ENCODE data around the gene ABCB11. TPM values are rescaled to one million over a fixed set of nuclear protein-coding genes. Genes with fewer than 3 reads are reported as not detected.

The ABCB11 gene
- total RNA-seq, 1 experiment from 2014 or later = not detected

- Histone ChIP-seq H3K4me2 (no peak overlapping the region), H3K27me3 (ENCODE audit: insufficient read depth, low read depth) (no peaks in the 10 kb centered on the region), H3K9me2 (ENCODE audit: insufficient read depth) (no peaks in the 10 kb centered on the region), H3K9me3 (ENCODE audit: insufficient read depth, low read depth) (no peaks in the 10 kb centered on the region), H4K20me1 (ENCODE audit: insufficient read depth) (no peaks in the 10 kb centered on the region), H3F3A (ENCODE audit: insufficient read depth, low read depth) (no peaks in the 10 kb centered on the region), H3K79me2 (ENCODE audit: low read depth) (no peaks in the 10 kb centered on the region), H3K27ac (no peak overlapping the region), H3K36me3 (ENCODE audit: low read depth) (no peaks in the 10 kb centered on the region), H3K4me3 (no peak overlapping the region), H2AFZ (no peak overlapping the region), H3K4me1 (replicated peaks; ENCODE audit: insufficient read depth) (peaks cover 2% of the 10 kb centered on the region; the same call in 1 of the 2 replicates)
- TF ChIP-seq, protein P1, sequence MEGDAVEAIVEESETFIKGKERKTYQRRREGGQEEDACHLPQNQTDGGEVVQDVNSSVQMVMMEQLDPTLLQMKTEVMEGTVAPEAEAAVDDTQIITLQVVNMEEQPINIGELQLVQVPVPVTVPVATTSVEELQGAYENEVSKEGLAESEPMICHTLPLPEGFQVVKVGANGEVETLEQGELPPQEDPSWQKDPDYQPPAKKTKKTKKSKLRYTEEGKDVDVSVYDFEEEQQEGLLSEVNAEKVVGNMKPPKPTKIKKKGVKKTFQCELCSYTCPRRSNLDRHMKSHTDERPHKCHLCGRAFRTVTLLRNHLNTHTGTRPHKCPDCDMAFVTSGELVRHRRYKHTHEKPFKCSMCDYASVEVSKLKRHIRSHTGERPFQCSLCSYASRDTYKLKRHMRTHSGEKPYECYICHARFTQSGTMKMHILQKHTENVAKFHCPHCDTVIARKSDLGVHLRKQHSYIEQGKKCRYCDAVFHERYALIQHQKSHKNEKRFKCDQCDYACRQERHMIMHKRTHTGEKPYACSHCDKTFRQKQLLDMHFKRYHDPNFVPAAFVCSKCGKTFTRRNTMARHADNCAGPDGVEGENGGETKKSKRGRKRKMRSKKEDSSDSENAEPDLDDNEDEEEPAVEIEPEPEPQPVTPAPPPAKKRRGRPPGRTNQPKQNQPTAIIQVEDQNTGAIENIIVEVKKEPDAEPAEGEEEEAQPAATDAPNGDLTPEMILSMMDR (conservative IDR thresholded peaks at IDR 0.05) = no peak
- TF ChIP-seq EZH2 (IDR thresholded peaks at IDR 0.05; ENCODE audit: low read depth) = no peak
- ChIA-PET CTCF (no interaction called here), POLR2A (ENCODE audit: unreplicated experiment) (no interaction called here)
- no peak for DNase-seq
- intact Hi-C loops (cut with micrococcal nuclease; ENCODE audit: unreplicated experiment) = no loop called here
- BruUV-seq (replicated peaks) = no TSS peak
Observed at GRCh38 chr2:168970711-168971233, 60.4 kb downstream of the ABCB11 start.

GRCh38 chr2:168969865-168970264 is 61.3 kb downstream of the ABCB11 start:
- H3K36me3 ChIP-seq (ENCODE audit: low read depth) = no peaks in the 10 kb centered on the region
- no peak overlapping the region for H3K4me2 ChIP-seq
- POLR2A ChIA-PET (ENCODE audit: unreplicated experiment) = interaction anchor here (0.5 kb wide), 1 partner anchor 8 kb away, joined by 10 read pairs; no protein-coding TSS in a partner anchor
- CTCF ChIA-PET = no interaction called here
- no TSS peak for BruUV-seq (replicated peaks)
- H3K27me3 ChIP-seq (ENCODE audit: insufficient read depth, low read depth) = no peaks in the 10 kb centered on the region
- H3F3A ChIP-seq (ENCODE audit: insufficient read depth, low read depth) = peaks cover 6% of the 10 kb centered on the region; the same call in 1 of the 2 replicates
- no peaks in the 10 kb centered on the region for H3K9me3 ChIP-seq (ENCODE audit: insufficient read depth, low read depth)
- TF ChIP-seq, protein P1 (conservative IDR thresholded peaks at IDR 0.05) = no peak
- TF ChIP-seq EZH2 (IDR thresholded peaks at IDR 0.05; ENCODE audit: low read depth) = no peak
- H2AFZ ChIP-seq = no peak overlapping the region
- intact Hi-C loops (cut with micrococcal nuclease; ENCODE audit: unreplicated experiment) = no loop called here
- no peak overlapping the region for H3K4me3 ChIP-seq
- no peak for DNase-seq
- no peaks in the 10 kb centered on the region for H4K20me1 ChIP-seq (ENCODE audit: insufficient read depth)
- H3K4me1 ChIP-seq (replicated peaks; ENCODE audit: insufficient read depth) = peaks cover 11% of the 10 kb centered on the region
- no peaks in the 10 kb centered on the region for H3K9me2 ChIP-seq (ENCODE audit: insufficient read depth)
- no peak overlapping the region for H3K27ac ChIP-seq
- H3K79me2 ChIP-seq (ENCODE audit: low read depth) = no peaks in the 10 kb centered on the region

DNA sequence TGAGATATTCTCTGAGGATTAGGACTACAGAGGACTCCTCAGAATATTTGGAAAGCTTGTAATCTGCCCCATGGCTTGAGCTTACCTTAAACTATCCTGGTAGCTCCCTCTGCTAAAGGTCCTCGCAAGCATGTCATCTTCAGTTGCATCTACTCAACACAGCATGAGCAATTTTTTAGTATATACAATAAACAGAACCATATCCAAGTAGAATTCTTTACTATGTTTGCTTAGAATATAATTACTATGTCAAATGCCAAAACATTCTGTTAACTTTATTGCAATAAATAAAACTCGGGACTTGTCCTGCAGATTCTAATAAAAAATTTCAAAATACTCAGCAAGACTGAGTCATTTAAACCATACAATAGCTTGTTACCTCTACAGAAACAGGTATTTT is 62.8 kb downstream of the ABCB11 start:
- H4K20me1 ChIP-seq (ENCODE audit: insufficient read depth) = no peaks in the 10 kb centered on the region
- no peak for DNase-seq
- H3K79me2 ChIP-seq (ENCODE audit: low read depth) = no peaks in the 10 kb centered on the region
- H3F3A ChIP-seq (ENCODE audit: insufficient read depth, low read depth) = peaks cover 15% of the 10 kb centered on the region; the same call in 1 of the 2 replicates
- TF ChIP-seq EZH2 (IDR thresholded peaks at IDR 0.05; ENCODE audit: low read depth) = no peak
- TF ChIP-seq, protein P1 (conservative IDR thresholded peaks at IDR 0.05) = no peak
- H2AFZ ChIP-seq = no peak overlapping the region
- no peak overlapping the region for H3K4me3 ChIP-seq
- no peak overlapping the region for H3K27ac ChIP-seq
- no peak overlapping the region for H3K4me2 ChIP-seq
- no peaks in the 10 kb centered on the region for H3K27me3 ChIP-seq (ENCODE audit: insufficient read depth, low read depth)
- H3K9me3 ChIP-seq (ENCODE audit: insufficient read depth, low read depth) = no peaks in the 10 kb centered on the region
- ChIA-PET CTCF (no interaction called here), POLR2A (ENCODE audit: unreplicated experiment) (interaction anchor here (0.6 to 0.7 kb wide), 2 partner anchors 257 to 1109 kb away, joined by 5 read pairs; no protein-coding TSS in a partner anchor)
- intact Hi-C loops (cut with micrococcal nuclease; ENCODE audit: unreplicated experiment) = no loop called here
- H3K4me1 ChIP-seq (replicated peaks; ENCODE audit: insufficient read depth) = peaks cover 26% of the 10 kb centered on the region
- no TSS peak for BruUV-seq (replicated peaks)
- H3K9me2 ChIP-seq (ENCODE audit: insufficient read depth) = no peaks in the 10 kb centered on the region
- H3K36me3 ChIP-seq (ENCODE audit: low read depth) = no peaks in the 10 kb centered on the region
